ENCODE results near the gene CPLX1. TPM values are rescaled to one million over a fixed set of nuclear protein-coding genes. Genes with fewer than 3 reads are reported as not detected.
A peak's percentile ranks its signal among the peaks of the same experiment; 100 is the strongest.

Gene CPLX1
- total RNA-seq, 1 donor = not detected

DNA sequence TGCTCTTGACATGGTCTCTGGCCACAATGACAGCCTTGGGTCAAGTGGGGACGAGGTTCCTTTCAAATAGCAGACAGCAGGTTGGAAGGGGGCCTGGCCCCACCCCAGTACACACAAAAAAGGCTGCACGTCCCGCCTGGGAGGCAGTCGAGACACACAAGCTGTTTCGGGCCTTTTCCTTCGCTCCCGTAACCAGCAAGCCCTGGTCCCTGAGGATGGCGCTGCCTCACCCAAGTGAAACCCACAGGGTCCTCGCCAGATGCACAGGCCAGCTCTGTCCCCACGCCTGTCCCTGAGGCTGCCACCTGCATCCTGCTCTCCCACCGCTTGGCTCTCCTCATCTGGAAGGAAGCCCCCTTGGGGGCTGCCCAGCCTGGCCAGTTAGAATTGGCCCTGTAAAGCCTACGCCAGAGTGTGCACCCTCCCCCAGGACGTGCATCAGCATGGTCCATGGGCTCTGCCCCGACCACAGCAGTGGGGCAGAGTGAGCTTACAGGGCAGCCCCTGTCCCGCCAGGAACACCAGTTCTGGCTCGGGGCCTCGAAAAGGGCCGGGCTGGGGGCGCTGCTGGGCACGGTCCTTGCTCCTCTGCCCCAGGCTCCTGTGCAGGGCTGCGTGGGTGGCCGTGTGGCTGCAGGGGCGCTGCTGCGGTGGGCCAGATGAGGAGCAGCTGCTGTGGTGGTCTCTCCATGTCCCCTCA, 2.0 kb downstream of the CPLX1 start:
- Histone ChIP-seq H2AFZ (ENCODE audit: low read length) (no peak overlapping the region), H3K4me2 (ENCODE audit: insufficient read depth, low read length) (no peak overlapping the region), H4K20me1 (ENCODE audit: insufficient read depth, low read length) (no peaks in the 10 kb centered on the region), H3K36me3 (ENCODE audit: insufficient read depth, low read length) (no peaks in the 10 kb centered on the region), H3K27ac (ENCODE audit: low read depth, low read length) (no peak overlapping the region), H3K9me3 (ENCODE audit: low read depth, low read length) (peaks cover 3% of the 10 kb centered on the region), H3K4me3 (ENCODE audit: insufficient read depth, low read length) (no peak overlapping the region), H3K4me1 (ENCODE audit: insufficient read depth, low read length) (no peaks in the 10 kb centered on the region), H3K27me3 (ENCODE audit: insufficient read depth, low read length) (peaks cover 58% of the 10 kb centered on the region), H3K79me2 (ENCODE audit: insufficient read depth, low read length) (no peaks in the 10 kb centered on the region)
- TF ChIP-seq, protein P1, sequence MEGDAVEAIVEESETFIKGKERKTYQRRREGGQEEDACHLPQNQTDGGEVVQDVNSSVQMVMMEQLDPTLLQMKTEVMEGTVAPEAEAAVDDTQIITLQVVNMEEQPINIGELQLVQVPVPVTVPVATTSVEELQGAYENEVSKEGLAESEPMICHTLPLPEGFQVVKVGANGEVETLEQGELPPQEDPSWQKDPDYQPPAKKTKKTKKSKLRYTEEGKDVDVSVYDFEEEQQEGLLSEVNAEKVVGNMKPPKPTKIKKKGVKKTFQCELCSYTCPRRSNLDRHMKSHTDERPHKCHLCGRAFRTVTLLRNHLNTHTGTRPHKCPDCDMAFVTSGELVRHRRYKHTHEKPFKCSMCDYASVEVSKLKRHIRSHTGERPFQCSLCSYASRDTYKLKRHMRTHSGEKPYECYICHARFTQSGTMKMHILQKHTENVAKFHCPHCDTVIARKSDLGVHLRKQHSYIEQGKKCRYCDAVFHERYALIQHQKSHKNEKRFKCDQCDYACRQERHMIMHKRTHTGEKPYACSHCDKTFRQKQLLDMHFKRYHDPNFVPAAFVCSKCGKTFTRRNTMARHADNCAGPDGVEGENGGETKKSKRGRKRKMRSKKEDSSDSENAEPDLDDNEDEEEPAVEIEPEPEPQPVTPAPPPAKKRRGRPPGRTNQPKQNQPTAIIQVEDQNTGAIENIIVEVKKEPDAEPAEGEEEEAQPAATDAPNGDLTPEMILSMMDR (IDR thresholded peaks at IDR 0.05; ENCODE audit: extremely low read depth, low read depth, low read length) = no peak
- peak; percentile 83 for DNase-seq (ENCODE audit: insufficient read length, low spot score, missing footprints)

DNA sequence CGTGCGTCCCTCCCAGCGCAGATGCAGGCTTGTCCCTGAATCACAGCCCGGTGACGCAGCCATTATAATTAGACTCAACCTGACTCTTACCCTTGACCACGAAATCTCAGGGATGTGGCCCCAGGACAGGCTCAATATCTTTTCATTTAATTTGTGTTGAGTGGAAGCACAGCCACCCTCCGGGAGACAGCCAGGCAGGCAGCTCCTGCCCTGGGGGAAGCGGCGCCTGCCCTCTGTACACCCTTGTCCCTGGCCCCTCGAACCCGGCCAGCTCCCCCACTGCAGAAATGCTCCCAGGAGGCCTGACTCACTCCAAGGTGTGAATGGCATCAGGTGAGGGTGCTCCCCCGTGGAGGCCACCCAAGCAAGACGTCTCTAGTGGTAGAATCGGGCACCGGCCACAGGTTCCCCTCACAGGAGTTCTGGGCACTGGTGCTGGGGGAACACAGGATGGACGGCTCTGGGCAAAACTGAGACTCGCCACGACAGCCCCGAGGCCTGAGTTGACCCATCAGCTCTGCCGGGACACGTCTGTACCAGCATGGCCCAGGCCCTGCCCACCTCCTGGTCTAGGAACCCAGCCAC, 2.7 kb downstream of the CPLX1 start:
- peak; percentile 85 for DNase-seq (ENCODE audit: insufficient read length, low spot score, missing footprints)
- peaks cover 3% of the 10 kb centered on the region for H3K9me3 ChIP-seq (ENCODE audit: low read depth, low read length)
- no peaks in the 10 kb centered on the region for H3K79me2 ChIP-seq (ENCODE audit: insufficient read depth, low read length)
- H3K4me2 ChIP-seq (ENCODE audit: insufficient read depth, low read length) = no peak overlapping the region
- H3K27me3 ChIP-seq (ENCODE audit: insufficient read depth, low read length) = peaks cover 55% of the 10 kb centered on the region
- TF ChIP-seq, protein P1 (IDR thresholded peaks at IDR 0.05; ENCODE audit: extremely low read depth, low read depth, low read length) = no peak
- H4K20me1 ChIP-seq (ENCODE audit: insufficient read depth, low read length) = no peaks in the 10 kb centered on the region
- no peak overlapping the region for H3K27ac ChIP-seq (ENCODE audit: low read depth, low read length)
- no peaks in the 10 kb centered on the region for H3K4me1 ChIP-seq (ENCODE audit: insufficient read depth, low read length)
- no peaks in the 10 kb centered on the region for H3K36me3 ChIP-seq (ENCODE audit: insufficient read depth, low read length)
- no peak overlapping the region for H3K4me3 ChIP-seq (ENCODE audit: insufficient read depth, low read length)
- no peak overlapping the region for H2AFZ ChIP-seq (ENCODE audit: low read length)

DNA sequence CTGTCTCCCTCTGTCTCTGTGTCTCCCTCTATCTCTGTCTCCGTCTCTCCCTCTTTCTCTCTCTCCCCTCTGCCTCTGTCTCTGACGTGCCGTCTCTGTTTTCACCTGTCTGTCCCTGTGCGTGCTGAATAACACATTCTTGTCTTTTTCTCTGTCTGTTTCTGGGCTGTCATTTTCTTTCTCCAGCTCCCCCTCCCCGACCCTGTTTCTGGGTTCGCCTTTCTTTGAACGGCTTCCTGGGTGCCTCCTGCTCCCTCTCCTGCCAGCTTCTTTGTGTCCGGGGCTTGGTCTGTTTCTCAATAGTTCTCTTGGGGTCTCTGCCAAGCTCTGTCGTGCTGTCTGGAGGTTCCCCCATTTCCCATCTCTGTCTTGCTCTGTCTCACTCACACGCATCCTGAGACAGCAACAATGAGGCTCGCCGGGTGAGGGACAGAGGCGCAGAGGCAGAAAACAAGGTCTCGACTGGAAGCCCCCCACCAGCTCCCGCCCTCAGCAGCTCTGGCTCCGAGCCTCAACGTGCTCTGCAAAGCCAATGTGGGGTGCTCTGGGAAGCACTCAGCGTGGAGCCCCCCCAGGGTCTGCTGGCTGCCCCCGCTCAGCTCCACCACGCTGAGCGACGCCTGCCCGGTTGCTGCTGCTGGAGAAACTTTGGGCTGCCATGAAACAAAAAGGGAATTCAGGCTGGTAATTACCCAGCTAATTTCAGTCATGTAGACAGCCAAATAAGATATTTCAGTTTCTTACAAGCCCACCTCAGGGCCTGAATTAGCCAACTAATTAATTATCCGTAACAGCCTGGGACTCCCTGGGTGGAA, 3.4 kb downstream of the CPLX1 start:
- Histone ChIP-seq H3K27me3 (ENCODE audit: insufficient read depth, low read length) (peaks cover 51% of the 10 kb centered on the region), H3K9me3 (ENCODE audit: low read depth, low read length) (peaks cover 3% of the 10 kb centered on the region), H2AFZ (ENCODE audit: low read length) (no peak overlapping the region), H3K27ac (ENCODE audit: low read depth, low read length) (no peak overlapping the region), H4K20me1 (ENCODE audit: insufficient read depth, low read length) (no peaks in the 10 kb centered on the region), H3K79me2 (ENCODE audit: insufficient read depth, low read length) (no peaks in the 10 kb centered on the region), H3K4me3 (ENCODE audit: insufficient read depth, low read length) (no peak overlapping the region), H3K4me2 (ENCODE audit: insufficient read depth, low read length) (no peak overlapping the region), H3K36me3 (ENCODE audit: insufficient read depth, low read length) (no peaks in the 10 kb centered on the region), H3K4me1 (ENCODE audit: insufficient read depth, low read length) (no peaks in the 10 kb centered on the region)
- TF ChIP-seq, protein P1 (IDR thresholded peaks at IDR 0.05; ENCODE audit: extremely low read depth, low read depth, low read length) = no peak
- peak; percentile 89 for DNase-seq (ENCODE audit: insufficient read length, low spot score, missing footprints)

DNA sequence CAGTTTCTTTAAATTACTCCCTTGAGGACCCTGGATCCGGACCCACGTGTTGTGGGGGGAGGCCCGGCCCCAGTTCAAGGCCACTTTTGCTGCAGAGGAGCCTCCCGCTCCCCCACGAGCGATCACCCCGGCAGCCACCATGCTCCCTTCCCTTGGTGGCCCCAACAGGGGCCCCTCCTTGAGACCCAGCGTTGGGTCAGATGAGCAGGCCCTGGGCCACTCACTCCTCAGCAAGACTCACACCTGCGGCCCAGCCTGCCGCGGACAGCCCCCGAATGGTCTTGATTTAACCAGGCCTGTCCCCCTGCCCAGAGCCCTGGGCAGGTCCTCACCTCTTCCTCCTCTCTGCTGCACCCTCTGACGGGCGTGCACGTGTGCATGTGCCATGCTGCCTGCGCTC, 4.3 kb downstream of the CPLX1 start:
- no peaks in the 10 kb centered on the region for H3K36me3 ChIP-seq (ENCODE audit: insufficient read depth, low read length)
- H3K27me3 ChIP-seq (ENCODE audit: insufficient read depth, low read length) = peaks cover 45% of the 10 kb centered on the region
- peaks cover 3% of the 10 kb centered on the region for H3K9me3 ChIP-seq (ENCODE audit: low read depth, low read length)
- no peak overlapping the region for H3K4me3 ChIP-seq (ENCODE audit: insufficient read depth, low read length)
- H3K4me2 ChIP-seq (ENCODE audit: insufficient read depth, low read length) = no peak overlapping the region
- H3K4me1 ChIP-seq (ENCODE audit: insufficient read depth, low read length) = no peaks in the 10 kb centered on the region
- H3K79me2 ChIP-seq (ENCODE audit: insufficient read depth, low read length) = no peaks in the 10 kb centered on the region
- H3K27ac ChIP-seq (ENCODE audit: low read depth, low read length) = no peak overlapping the region
- no peaks in the 10 kb centered on the region for H4K20me1 ChIP-seq (ENCODE audit: insufficient read depth, low read length)
- TF ChIP-seq, protein P1 (IDR thresholded peaks at IDR 0.05; ENCODE audit: extremely low read depth, low read depth, low read length) = no peak
- H2AFZ ChIP-seq (ENCODE audit: low read length) = no peak overlapping the region
- DNase-seq (ENCODE audit: insufficient read length, low spot score, missing footprints) = peak; percentile 57

Data from osteoblast (primary cell).